ENCODE results near the gene VTA1. TPM values are rescaled to one million over a fixed set of nuclear protein-coding genes. Genes with fewer than 3 reads are reported as not detected.
"Not testable (repeated sequence)": the region's sequence is repeated elsewhere in the genome, so short reads cannot be mapped to it uniquely, and the experiment has no call there.

Gene VTA1
- polyA plus RNA-seq, 3 donors: 15.9 to 97.3 (median 74.8) TPM

DNA sequence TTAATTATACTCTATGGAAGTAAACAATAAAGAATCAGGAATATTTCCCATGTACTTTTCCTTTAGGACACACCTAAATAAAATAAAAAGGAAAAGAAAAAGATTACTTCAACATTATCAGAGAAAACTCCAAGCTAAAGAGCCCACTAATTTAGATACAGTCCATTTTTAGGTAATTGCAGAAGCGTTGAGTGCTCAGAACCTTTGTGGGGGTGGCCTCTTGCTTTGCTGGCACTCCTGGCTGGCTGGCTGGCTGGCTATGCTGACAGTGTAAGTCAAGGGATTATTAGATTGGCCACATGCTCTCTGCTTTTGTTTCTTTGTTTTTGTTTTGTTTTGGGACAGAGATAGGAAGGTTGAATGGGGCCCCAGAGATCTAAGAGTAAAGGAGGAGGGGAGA is 14.4 kb upstream of the VTA1 start, which contains the start of gene GJE1:
GJE1 (plus strand) TSS at position 301 of the 400 bp plus-strand sequence. CDS start 234 bp downstream, outside the sequence.
- H3K27me3 Mint-ChIP-seq (ENCODE audit: low read depth in 3 of 3): peaks cover 0 to 2% (median 0%) of the 10 kb centered on the region in 3 donors
- H3K9me3 ChIP-seq (replicated peaks in 1 of 2; ENCODE audit: control insufficient read depth in 1 of 2, insufficient read depth in 1 of 2, low read length in 2 of 2): no peaks in the 10 kb centered on the region

DNA sequence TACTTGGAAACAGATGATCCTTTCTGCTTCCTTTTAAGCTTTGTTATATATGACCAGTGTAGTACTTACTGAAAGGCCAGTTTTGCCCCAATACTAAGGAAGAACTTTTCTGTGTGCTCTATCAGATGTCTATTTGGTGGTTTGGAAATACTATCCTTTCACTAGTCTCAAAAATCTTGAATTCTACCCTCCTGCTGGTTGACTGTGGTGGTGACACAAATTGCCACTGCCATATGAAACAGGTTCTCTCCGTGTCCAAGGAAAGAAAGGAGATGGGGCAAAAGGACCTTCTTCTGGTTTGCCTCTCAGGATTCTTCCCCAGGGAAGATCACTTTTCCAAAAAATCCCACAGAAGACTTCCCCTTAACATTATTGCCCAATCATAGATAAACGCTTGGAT is 8.2 kb upstream of the VTA1 start:
- Histone ChIP-seq H3K27me3 (ENCODE audit: control insufficient read depth in 2 of 2, insufficient read depth in 2 of 2, low read length in 2 of 2) (no peaks in the 10 kb centered on the region), H3K9ac (ENCODE audit: insufficient read depth, low read length, poor library complexity, severe bottlenecking) (no peak overlapping the region), H4K20me1 (ENCODE audit: insufficient read depth, low read length) (no peaks in the 10 kb centered on the region), H3K79me2 (ENCODE audit: insufficient read depth, low read length) (no peaks in the 10 kb centered on the region), H3K4me2 (replicated peaks; ENCODE audit: extremely low read depth, low read length, poor library complexity, severe bottlenecking) (no peak overlapping the region), H3K27ac (ENCODE audit: low read depth in 1 of 2, low read length in 2 of 2) (no peak overlapping the region), H3K36me3 (replicated peaks in 1 of 2; ENCODE audit: control insufficient read depth in 1 of 2, insufficient read depth in 2 of 2, low read length in 2 of 2) (no peaks in the 10 kb centered on the region), H3K4me1 (ENCODE audit: control insufficient read depth in 1 of 2, insufficient read depth in 2 of 2, low read length in 2 of 2) (no peaks in the 10 kb centered on the region), H3K9me3 (replicated peaks in 1 of 2; ENCODE audit: control insufficient read depth in 1 of 2, insufficient read depth in 1 of 2, low read length in 2 of 2) (no peaks in the 10 kb centered on the region), H2AFZ (ENCODE audit: insufficient read depth, low read depth, low read length, poor library complexity, severe bottlenecking) (no peak overlapping the region), H3K4me3 (replicated peaks in 1 of 3; ENCODE audit: low read depth in 2 of 3, low read length in 3 of 3) (no peak overlapping the region)
- H3K4me1 Mint-ChIP-seq: no peaks in the 10 kb centered on the region
- WGBS (ENCODE audit: insufficient coverage): no CpG with 5 or more reads among the region's 2 CpGs
- intact Hi-C loops (cut with micrococcal nuclease): no loop called here
- no peaks in the 10 kb centered on the region for H3K36me3 Mint-ChIP-seq
- peaks cover 0 to 2% (median 0%) of the 10 kb centered on the region in 7 donors for H3K9me3 Mint-ChIP-seq
- TF ChIP-seq, protein P1, sequence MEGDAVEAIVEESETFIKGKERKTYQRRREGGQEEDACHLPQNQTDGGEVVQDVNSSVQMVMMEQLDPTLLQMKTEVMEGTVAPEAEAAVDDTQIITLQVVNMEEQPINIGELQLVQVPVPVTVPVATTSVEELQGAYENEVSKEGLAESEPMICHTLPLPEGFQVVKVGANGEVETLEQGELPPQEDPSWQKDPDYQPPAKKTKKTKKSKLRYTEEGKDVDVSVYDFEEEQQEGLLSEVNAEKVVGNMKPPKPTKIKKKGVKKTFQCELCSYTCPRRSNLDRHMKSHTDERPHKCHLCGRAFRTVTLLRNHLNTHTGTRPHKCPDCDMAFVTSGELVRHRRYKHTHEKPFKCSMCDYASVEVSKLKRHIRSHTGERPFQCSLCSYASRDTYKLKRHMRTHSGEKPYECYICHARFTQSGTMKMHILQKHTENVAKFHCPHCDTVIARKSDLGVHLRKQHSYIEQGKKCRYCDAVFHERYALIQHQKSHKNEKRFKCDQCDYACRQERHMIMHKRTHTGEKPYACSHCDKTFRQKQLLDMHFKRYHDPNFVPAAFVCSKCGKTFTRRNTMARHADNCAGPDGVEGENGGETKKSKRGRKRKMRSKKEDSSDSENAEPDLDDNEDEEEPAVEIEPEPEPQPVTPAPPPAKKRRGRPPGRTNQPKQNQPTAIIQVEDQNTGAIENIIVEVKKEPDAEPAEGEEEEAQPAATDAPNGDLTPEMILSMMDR (IDR thresholded peaks at IDR 0.05): no peak
- DNase-seq: no peak
- H3K27me3 Mint-ChIP-seq (ENCODE audit: low read depth in 3 of 3): peaks cover 0 to 3% (median 2%) of the 10 kb centered on the region in 3 donors
- no peak overlapping the region for H3K4me3 Mint-ChIP-seq
- no peak overlapping the region for H3K27ac Mint-ChIP-seq

More for the DNA sequence above, 14.4 kb upstream of the VTA1 start, which contains the start of gene GJE1:
- H3K4me1 Mint-ChIP-seq: no peaks in the 10 kb centered on the region
- H3K4me2 ChIP-seq (replicated peaks; ENCODE audit: extremely low read depth, low read length, poor library complexity, severe bottlenecking): no peak within 1 kb of the TSS
- H3K79me2 ChIP-seq (ENCODE audit: insufficient read depth, low read length): no peaks in the 10 kb centered on the region
- DNase-seq: no peak
- no peaks in the 10 kb centered on the region for H3K36me3 ChIP-seq (replicated peaks in 1 of 2; ENCODE audit: control insufficient read depth in 1 of 2, insufficient read depth in 2 of 2, low read length in 2 of 2)
- no peaks in the 10 kb centered on the region for H4K20me1 ChIP-seq (ENCODE audit: insufficient read depth, low read length)
- no peaks in the 10 kb centered on the region for H3K36me3 Mint-ChIP-seq
- H3K4me3 Mint-ChIP-seq: no peak within 1 kb of the TSS
- H3K4me1 ChIP-seq (ENCODE audit: control insufficient read depth in 1 of 2, insufficient read depth in 2 of 2, low read length in 2 of 2): no peaks in the 10 kb centered on the region
- H3K27me3 ChIP-seq (ENCODE audit: control insufficient read depth in 2 of 2, insufficient read depth in 2 of 2, low read length in 2 of 2): no peaks in the 10 kb centered on the region
- H3K9me3 Mint-ChIP-seq: peaks cover 0 to 6% (median 2%) of the 10 kb centered on the region in 7 donors
- H3K4me3 ChIP-seq (replicated peaks in 1 of 3; ENCODE audit: low read depth in 2 of 3, low read length in 3 of 3): no peak within 1 kb of the TSS
- H3K9ac ChIP-seq (ENCODE audit: insufficient read depth, low read length, poor library complexity, severe bottlenecking): no peak within 1 kb of the TSS
- no peak within 1 kb of the TSS for H3K27ac ChIP-seq (ENCODE audit: low read depth in 1 of 2, low read length in 2 of 2)
- H3K27ac Mint-ChIP-seq: no peak within 1 kb of the TSS
- 86% methylated on average over 1 of the region's 1 CpG for WGBS (ENCODE audit: insufficient coverage)
- TF ChIP-seq, protein P1 (IDR thresholded peaks at IDR 0.05): no peak
- H2AFZ ChIP-seq (ENCODE audit: insufficient read depth, low read depth, low read length, poor library complexity, severe bottlenecking): no peak within 1 kb of the TSS
- intact Hi-C loops (cut with micrococcal nuclease): no loop called here

DNA sequence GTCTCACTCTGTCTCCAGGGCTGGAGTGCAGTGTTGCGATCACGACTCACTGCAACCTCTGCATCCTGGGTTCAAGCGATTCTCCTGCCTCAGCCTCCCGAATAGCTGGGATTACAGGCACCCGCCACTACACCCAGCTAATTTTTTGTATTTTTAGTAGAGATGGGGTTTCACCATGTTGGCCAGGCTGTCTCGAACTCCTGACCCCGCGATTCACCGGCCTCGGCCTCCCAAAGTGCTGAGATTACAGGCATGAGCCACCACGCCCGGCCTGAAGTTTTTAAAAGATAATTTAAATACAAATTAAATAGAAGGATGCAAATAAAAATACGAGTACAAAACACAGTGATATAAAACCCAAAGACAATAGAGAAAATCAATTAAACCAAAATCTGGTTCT is 5.5 kb upstream of the VTA1 start:
- H3K4me3 Mint-ChIP-seq; H2AFZ ChIP-seq (ENCODE audit: insufficient read depth, low read depth, low read length, poor library complexity, severe bottlenecking); H3K27me3 ChIP-seq (ENCODE audit: control insufficient read depth in 2 of 2, insufficient read depth in 2 of 2, low read length in 2 of 2); H3K9ac ChIP-seq (ENCODE audit: insufficient read depth, low read length, poor library complexity, severe bottlenecking); intact Hi-C loops (cut with micrococcal nuclease); H3K36me3 Mint-ChIP-seq; H3K27me3 Mint-ChIP-seq (ENCODE audit: low read depth in 3 of 3); H3K36me3 ChIP-seq (replicated peaks in 1 of 2; ENCODE audit: control insufficient read depth in 1 of 2, insufficient read depth in 2 of 2, low read length in 2 of 2); H3K27ac Mint-ChIP-seq; H3K4me1 Mint-ChIP-seq; H4K20me1 ChIP-seq (ENCODE audit: insufficient read depth, low read length); H3K27ac ChIP-seq (ENCODE audit: low read depth in 1 of 2, low read length in 2 of 2); H3K4me1 ChIP-seq (ENCODE audit: control insufficient read depth in 1 of 2, insufficient read depth in 2 of 2, low read length in 2 of 2); DNase-seq; H3K79me2 ChIP-seq (ENCODE audit: insufficient read depth, low read length); H3K9me3 Mint-ChIP-seq; H3K9me3 ChIP-seq (replicated peaks in 1 of 2; ENCODE audit: control insufficient read depth in 1 of 2, insufficient read depth in 1 of 2, low read length in 2 of 2); H3K4me2 ChIP-seq (replicated peaks; ENCODE audit: extremely low read depth, low read length, poor library complexity, severe bottlenecking); H3K4me3 ChIP-seq (replicated peaks in 1 of 3; ENCODE audit: low read depth in 2 of 3, low read length in 3 of 3): not testable (repeated sequence)
- no CpG with 5 or more reads among the region's 13 CpGs for WGBS (ENCODE audit: insufficient coverage)
